NCI-H510A treated with DMSO at 0.1 percent for 48 hours (cell line): Measurements from ENCODE around the gene FBLN1.
"Not testable (repeated sequence)": the region's sequence is repeated elsewhere in the genome, so short reads cannot be mapped to it uniquely, and the experiment has no call there.

Source experiments
- DNase-seq: peaks from one replicate; lab custom pipeline; 2025; lab: John Stamatoyannopoulos, UW

FBLN1 gene

DNA sequence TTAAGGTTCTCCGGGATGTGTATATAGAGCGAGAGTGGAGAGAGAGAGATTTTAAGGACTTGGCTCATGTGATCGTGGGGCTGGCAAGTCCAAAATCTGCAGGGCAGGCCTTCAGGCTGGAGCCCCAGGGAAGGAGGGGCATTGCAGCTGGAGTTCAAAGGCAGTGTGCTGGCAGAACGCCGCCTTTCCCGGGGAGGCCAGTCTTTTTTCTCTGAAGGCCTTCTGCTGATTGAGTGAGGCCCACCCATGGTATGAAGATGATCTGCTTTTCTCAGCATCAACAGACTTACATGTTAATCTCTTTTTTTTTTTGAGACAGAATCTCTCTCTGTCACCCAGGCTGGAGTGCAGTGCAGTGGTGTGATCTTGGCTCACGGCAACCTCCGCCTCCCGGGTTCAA lies 25.4 kb downstream of the FBLN1 start:
- no peak for DNase-seq

DNA sequence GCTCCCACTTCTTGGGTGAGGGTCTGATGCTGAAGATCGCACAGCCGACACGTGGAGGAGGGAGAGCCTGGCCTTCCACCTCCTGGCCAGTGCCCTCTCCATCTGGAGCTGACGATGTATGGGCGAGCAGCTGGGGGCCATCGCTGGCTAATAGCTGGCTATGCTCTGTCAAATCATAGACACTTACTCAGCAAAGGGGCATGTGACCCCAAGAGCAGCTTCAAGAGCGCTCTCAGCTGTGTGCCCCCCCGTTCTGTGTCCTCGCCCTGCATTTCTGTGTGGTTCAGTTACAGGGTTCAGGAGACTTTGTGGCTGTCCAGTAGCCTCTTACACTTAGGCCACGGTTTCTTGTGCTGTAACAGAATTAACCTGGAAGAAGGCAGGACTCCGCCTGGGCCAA lies 26.4 kb downstream of the FBLN1 start:
- DNase-seq = no peak

DNA sequence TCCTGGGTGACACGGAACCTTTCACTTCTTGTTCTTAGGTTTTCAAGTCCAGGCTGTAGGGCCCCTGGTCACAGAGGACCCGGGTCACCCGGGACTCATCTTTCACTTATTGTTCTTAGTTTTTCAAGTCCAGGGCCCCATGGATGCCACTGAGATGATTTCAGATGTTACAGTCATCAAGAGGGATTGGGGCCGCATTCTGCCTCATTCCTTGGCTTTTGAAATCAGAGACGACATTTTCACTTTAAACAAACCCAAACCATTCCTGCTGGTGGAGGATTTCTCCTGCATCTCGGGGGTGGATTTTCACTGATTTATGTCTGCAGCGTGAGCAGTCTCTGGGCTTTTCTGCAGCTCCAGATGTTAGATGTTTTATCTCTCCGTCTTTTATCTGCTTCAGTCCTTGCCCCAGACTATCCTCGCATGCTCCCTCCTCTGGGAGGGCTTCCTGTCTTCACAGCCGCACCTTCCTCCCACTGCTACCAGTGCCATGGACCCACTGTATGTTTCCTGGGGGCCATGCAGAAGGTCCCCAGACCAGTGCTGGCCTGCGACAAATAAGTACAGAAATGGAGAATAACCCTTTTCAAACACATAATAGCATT lies 27.4 kb downstream of the FBLN1 start:
- no peak for DNase-seq

DNA sequence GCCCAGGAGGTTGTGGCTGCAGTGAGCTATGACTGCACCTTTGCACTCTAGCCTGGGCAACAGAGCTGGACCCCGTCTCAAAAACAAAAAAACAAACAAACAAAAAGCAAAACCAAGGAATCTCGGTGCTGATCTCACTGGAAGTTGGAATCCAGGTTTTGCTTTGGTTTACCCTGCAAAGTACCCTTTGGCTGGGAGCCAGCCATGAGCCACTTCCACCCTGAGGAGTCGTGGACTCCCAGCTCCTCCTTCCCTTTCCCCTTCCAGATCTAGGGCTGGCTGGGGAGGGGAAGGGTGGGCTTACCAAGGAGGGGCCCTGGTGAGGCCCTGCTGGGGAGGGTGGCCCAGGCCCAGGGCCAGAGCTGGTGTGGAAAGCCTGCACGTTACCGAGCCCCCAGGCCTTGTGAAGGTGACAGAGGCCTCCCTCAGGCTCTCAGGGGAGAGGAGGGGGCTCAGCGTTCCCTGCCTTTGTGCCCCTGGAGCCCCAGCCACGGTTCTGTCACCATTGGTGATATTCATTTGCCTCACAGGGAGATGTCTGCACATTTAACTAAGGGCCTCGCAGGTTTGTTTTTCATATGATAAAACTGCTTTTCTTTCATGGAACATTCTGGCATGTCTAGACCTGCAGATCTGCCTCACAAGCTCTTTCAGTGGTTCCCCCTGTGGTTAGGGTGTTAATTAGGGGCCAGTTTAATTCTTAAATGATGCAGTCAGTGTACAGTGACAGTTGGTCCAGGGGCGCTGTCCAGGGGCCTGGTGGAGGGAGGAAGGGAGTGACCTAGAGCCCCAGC lies 29.0 kb downstream of the FBLN1 start:
- DNase-seq = no peak

DNA sequence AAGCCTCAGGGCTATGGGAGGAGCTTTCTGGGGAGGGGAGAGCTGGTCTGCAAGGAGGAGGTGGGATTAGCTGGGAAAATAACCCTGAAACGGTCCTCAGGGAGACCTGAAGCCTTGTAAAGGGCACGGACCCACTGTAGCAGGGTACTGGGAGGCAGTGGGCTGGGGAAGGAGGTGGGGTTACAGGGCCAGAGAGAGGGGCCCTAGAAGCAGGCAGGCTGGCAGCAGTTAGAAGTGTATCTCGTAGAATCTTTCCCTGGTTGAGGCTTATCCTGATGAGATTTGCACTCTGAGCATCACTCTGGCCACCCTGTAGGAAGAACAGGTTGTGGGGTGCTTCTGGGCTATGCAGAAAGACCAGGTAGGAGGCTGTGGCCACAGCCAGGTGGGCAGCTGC lies 29.6 kb downstream of the FBLN1 start:
- DNase-seq = no peak

DNA sequence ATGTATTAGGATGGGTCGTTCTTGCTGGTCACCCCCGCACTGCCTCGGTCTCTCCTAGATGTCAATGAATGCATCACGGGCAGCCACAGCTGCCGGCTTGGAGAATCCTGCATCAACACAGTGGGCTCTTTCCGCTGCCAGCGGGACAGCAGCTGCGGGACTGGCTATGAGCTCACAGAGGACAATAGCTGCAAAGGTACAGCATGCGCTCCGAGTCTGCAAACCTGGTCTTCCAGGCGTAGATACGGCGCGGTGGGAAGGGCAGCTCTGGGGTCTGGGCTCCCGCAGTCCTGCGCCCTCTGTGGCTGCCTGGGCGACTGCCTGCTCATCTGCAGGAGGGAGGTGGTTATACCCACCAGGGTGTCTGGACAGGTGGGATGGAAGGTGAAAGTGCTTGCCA lies 31.0 kb downstream of the FBLN1 start:
- DNase-seq = no peak

DNA sequence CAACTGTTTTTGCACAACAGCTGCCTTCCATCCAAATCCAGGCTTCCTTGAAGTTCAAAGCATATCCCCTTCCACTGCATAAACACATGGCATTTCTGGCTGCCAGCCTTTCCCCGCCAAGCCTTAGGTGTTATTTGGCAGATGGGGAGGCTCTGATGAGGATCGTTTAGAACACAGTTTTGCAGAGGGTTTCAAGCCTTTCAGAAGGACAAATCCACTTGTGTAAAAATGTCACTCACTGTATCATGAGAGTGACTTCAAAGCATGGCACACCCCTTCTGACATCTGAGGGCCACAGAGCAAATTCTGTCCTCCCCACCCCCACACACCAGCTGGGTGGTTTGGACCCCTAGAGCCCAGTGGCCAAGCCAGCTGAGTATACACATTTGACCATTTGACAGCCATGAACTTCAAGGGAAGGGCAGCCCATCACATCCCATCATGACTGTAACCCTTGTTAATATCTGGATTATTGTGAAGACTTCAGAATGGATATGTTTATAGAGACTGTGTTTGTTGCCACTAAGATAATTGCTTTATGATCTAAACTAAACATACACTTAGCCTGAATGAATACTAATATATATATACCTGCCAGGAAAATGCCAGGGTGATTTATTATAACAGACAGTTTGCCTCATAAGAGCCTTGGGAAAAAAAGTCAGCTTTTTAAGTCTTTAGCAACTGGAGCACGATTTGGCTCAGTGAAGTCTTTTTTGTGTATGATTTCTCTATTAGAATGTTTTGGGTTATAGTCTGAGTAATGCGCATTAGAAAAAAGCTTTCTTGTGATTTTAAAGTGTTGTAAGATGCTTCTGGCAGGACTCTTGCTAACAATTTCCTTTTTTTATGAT lies 31.9 kb downstream of the FBLN1 start:
- DNase-seq = no peak

DNA sequence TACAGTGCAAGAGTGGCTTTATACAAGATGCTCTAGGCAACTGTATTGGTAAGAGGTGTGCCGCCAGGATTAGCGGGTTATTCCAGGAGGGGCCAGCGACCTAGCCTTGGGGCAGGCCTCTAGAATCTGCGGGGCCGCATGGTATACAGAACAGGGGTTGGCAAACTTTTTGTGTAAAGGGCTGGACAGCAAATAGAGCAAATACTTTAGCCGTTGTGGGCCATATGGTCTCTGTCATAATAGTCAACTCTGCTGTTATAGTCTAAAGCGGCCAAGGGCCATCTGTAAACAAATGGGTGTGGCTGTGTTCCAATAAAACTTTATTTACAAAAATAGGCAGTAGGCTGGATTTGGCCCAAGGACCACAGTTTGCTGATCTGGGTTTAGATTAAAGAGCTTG lies 32.6 kb downstream of the FBLN1 start:
- no peak for DNase-seq

DNA sequence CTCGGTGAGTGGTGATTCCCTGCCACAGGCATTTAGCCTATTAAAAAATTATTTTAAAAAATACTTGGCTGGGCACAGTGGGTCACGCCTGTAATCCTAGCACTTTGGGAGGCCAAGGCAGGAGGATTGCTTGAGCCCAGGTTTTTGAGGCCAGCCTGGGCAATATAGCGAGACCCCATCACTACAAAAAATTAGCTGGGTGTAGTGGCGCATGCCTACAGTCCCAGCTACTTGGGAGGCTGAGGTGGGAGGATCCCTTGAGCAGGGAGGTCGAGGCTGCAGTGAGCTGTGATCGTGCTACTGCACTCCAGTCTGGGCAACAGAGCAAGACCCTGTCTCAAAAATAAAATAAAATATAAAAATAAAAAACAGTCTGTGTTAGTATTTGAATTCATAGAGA lies 33.2 kb downstream of the FBLN1 start:
- not testable (repeated sequence) for DNase-seq

DNA sequence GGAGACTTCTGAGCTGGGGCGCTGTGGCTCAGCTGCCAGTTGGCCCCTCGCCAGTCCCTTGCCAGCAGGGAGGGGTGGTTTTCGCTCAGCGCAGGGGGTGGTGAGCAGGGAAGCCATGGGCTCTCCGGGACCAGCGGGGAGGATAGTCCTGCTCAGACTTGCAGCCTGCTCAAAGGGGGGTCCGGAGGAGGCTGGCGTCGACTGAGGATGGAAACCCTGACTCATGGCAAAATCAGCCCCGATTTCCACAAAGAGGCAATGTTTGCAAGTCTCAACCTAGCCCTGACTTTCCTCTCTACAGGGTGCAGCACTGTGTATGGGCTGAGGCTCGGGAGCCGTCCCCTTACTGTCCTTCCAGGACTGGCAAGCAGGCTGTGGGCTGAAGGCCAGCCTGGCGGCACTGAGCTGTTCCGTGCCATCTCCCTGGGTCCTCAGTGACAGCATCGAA lies 35.1 kb downstream of the FBLN1 start:
- DNase-seq = no peak

DNA sequence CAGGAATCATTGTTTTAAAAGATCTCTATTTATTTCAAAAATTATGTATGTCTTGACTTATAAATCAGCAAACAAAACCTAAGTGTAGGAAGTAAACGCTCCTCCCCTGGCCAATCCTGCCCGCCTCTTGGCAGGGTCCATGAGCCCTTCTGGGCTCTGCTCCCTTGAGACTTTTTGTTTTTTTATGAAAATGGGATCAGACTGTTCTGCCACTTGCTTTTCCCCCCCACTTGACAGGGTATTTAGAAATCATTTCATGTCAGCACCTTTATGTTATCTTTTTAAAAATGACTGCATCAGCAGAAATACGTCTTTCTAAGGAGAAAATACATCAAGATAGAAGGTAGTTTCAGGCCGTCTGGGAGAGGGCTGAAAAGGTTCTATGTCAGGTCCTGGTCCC lies 35.6 kb downstream of the FBLN1 start:
- DNase-seq = no peak

DNA sequence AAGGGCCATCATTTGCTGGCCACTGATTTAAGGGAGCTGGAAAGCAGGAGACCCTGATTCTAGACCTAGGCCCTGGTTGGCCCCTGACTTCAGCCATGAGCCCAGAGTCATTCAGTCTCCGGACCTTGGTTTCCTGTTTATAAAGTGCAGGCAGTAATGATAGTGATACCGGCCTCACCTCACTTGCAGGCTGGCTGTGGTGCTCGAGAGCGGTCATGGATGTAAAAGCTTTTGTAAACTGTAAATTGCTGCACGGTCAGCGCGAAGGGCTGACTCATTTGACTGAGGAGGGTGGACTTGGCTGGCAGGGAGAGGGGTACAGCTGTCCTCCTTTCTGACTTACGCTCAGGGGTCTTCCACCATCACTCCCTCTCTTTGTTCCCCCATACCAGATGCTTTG lies 37.4 kb downstream of the FBLN1 start:
- DNase-seq = no peak

DNA sequence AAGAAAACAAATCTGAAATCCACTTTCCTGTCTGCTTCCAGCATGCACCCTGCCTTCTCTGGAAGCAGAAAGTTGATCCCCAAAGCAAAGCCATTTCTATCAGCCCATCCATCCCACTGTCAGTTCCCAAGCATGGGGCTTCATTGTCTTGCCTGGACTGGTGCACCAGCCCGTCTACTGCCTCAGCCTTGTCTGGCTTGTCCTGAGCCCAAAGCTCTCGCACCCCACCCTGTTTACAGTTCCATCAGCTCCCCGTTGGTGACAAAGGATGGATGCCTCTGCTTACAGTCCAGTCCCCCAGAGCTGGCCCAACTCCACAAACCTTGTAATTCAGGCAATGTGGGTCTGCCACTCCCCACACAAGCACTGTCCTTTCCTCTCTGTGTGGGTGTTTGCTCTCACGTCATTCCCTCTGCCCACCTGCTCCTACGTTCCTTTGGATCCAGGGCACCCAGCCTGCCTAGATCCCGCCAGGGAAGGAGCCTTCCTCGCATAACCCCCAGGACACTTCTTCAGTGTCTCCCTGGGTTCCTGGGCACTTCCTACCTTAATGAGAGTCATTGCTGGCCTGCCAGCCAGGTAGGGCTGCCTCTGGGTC lies 38.8 kb downstream of the FBLN1 start:
- no peak for DNase-seq

DNA sequence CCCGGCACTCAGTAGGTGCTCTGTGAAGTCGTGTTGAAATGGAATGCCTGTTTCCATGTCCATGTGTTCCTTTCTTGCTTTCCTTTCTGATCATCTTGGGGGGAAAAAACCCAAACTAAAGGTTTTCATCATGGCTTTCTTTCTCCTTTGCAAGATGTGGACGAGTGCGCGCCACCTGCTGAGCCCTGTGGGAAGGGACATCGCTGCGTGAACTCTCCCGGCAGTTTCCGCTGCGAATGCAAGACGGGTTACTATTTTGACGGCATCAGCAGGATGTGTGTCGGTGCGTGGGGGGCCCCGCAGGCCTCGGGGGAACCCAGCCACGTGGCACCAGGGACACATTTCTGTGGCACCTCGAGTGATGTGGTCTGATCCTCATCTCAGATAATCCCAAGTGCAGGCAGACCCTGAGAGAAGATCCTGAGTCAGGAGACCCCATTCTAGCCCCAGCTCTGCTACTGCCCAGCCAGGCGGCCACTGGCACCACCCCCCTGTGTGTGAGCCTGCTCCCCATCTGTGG lies 39.4 kb downstream of the FBLN1 start:
- DNase-seq = no peak

DNA sequence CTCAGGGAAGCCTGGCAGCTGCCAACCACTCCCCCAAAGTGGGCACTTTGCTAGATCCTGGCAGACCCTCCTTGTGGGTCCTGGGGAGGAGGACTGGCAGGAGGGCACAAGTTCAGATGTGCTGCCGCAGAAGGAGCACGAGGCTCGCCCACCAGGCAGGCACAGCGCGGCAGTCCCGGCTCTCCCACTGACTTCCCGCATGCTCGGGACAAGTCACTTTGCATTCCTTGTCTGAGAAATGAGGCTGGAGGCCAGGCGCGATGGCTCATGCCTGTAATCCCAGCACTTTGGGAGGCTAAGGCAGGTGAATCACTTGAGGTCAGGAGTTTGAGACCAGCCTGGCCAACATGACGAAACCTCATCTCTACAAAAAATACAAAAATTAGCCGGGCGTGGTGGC lies 40.1 kb downstream of the FBLN1 start:
- DNase-seq = not testable (repeated sequence)

DNA sequence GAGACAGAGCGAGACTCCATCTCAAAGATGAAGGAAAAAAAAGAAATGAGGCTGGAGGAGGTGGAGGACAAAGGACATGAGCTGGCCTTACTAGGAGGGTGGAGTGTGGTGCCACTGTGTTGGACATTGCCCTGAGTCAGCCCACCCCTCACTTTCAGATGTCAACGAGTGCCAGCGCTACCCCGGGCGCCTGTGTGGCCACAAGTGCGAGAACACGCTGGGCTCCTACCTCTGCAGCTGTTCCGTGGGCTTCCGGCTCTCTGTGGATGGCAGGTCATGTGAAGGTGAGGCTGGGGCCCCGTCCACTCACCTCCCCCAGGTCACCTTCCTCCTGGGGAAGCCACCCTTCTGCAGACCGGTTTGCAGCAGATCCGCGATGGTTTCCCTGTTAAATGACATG lies 40.6 kb downstream of the FBLN1 start:
- no peak for DNase-seq

DNA sequence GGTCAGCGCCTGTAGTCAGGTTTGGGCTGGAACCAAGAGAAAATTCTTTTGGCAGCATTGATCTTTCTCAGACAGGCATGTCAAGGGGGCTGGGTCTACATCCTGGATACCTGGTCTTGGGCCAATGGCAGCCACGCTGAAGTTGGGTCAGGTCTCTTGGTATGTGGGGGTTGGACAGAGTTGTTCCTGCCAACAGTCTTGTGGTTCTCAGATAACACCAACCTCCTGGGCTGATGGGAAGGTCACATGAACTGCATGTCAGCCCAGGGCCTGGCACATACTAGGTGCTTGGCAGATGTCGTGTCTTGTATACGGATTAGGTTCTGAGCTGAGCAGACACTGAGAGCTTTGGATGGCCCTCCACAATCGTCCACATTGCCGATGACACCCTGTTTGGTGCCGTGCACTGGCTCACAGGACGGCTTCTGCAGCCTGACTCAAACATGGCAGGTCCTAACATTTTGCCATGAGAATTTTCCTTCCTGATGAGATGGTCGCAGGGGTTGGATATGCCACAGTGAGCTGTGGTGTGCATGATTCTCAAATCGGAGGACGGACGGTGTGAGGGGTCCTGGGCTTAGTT lies 42.0 kb downstream of the FBLN1 start:
- DNase-seq = no peak

DNA sequence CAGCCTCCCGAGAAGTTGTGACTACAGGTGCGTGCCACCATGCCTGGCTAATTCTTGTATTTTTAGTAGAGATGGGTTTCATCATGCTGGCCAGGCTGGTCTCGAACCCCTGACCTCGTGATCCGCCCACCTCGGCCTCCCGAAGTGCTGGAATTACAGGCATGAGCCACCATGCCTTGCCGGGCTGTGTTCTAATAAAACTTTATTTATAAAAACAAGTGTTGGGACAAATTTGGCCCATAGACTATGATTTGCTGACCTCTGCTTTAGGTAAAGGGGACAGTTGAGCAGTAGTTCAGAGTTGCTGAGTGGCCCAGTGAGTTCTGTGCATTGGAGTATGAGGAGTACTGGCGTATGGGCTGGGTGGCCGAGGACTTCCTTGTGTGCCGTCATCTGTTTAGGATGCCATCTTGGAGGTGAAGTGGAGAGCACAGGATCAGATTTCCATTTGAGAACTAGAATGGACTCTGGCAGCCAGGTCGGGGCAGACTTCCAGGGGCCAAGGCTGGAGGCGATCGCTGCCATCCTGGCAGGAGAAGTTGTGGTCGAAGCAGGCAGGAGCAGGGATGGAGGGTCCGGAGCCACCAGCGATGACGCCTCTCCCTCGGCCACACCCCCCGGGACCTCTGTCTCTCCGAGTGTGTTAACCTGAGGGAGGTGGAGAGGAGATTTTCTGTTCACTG lies 43.8 kb downstream of the FBLN1 start:
- no peak for DNase-seq

DNA sequence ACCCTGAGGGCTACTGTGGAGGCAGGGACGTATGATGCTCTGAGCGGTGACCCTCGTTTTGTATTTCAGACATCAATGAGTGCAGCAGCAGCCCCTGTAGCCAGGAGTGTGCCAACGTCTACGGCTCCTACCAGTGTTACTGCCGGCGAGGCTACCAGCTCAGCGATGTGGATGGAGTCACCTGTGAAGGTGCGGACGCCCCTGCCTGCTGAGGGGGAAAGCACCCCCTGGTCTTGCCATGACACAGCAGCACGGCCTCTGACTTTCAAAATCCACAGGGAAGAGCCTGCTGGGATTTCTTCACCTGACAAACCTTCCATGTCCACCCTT lies 44.3 kb downstream of the FBLN1 start:
- DNase-seq = no peak

DNA sequence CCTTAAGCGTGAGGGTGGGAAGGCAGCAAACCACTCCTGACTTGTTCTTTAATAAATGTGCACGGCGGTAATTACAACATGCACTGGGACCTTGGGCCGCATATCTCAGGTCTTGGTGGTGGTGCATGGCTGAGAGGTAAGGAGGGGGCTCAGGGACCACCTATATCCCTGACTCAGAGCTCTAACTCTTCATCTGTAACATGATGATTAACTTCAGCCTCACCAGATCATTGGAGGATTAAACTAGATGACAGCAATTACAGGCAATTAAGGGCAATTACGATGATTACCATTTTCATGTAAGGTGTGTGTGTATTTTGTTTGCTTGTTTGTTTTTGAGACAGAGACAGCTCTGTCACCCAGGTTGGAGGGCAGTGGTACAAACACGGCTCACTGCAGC lies 45.0 kb downstream of the FBLN1 start:
- DNase-seq = no peak

DNA sequence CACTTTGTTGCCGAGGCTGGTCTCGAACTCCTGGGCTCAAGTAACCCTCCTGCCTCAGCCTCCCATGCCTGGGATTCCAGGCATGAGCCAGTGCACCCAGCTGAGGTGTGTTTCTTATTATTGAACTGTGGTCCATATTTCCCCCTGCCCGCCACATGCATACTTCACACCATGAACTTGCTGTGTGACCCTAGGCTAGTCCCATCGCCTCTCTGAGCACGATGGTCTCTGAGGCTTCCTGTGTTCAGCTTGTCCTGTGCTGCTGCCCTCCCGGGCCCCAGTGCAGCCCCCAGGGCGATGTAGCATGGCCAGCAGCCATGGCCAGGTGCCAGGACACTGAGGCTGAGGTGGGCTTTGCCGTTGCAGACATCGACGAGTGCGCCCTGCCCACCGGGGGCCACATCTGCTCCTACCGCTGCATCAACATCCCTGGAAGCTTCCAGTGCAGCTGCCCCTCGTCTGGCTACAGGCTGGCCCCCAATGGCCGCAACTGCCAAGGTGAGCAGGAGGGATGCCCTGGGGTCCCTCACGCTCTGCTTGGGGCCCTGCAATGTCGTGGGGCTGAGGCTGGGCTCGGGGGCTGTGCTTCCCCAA lies 45.7 kb downstream of the FBLN1 start:
- DNase-seq = no peak
